HUES64 (cell line): ENCODE data around the gene MRPS21.
"Not testable (repeated sequence)": the region's sequence is repeated elsewhere in the genome, so short reads cannot be mapped to it uniquely, and the experiment has no call there.

ENCODE experiments used
- H3K27ac ChIP-seq: 2 replicates; pipeline ENCODE4 v1.7.0; 2013; ENCODE audit warnings: low read depth, low read length, inconsistent platforms
- H3K27me3 ChIP-seq: 2 replicates; pipeline ENCODE4 v1.6.1; 2013; ENCODE audit warnings: mild to moderate bottlenecking, low read length; ENCODE audit not compliant: insufficient read depth
- H3K36me3 ChIP-seq: 2 replicates; pipeline ENCODE4 v1.6.1; 2013; ENCODE audit warnings: mild to moderate bottlenecking, low read length; ENCODE audit not compliant: insufficient read depth
- H3K4me1 ChIP-seq: 2 replicates; pipeline ENCODE4 v1.6.1; 2013; ENCODE audit warnings: mild to moderate bottlenecking, low read length, moderate library complexity; ENCODE audit not compliant: insufficient read depth
- H3K4me3 ChIP-seq: 2 replicates; pipeline ENCODE4 v1.5.1; 2013; ENCODE audit warnings: mild to moderate bottlenecking, low read length, moderate library complexity
- H3K9ac ChIP-seq: 2 replicates; pipeline ENCODE4 v1.6.1; 2013; ENCODE audit warnings: mild to moderate bottlenecking, low read depth, low read length
- H3K9me3 ChIP-seq: 2 replicates; pipeline ENCODE4 v1.6.1; 2013; ENCODE audit warnings: low read depth, low read length; ENCODE audit not compliant: insufficient read depth
- WGBS: fragments of 150-250, 120-280 bp; methylation state at CpG from one replicate; pipeline ENCODE4 v1.1.7; 2013; ENCODE audit warnings: missing lambda C conversion rate; 5-methylcytosine and 5-hydroxymethylcytosine counted together

MRPS21 gene

GRCh38 chr1:150282558-150282958 is 11.1 kb upstream of the MRPS21 start:
- WGBS = 10% methylated on average over 21 of the region's 21 CpGs
- H3K27ac ChIP-seq = no peak overlapping the region; the same call in 1 of the 2 replicates

GRCh38 chr1:150283260-150283659 is 10.4 kb upstream of the MRPS21 start:
- Histone ChIP-seq H3K4me3 (peak overlapping the region; percentile 62), H3K9ac (peak overlapping the region; percentile 45; the same call in 1 of the 2 replicates), H3K36me3 (peaks cover 25% of the 10 kb centered on the region), H3K9me3 (no peaks in the 10 kb centered on the region), H3K27ac (no peak overlapping the region), H3K4me1 (peaks cover 8% of the 10 kb centered on the region; the same call in 1 of the 2 replicates), H3K27me3 (peaks cover 13% of the 10 kb centered on the region)
- 90% methylated on average over 12 of the region's 12 CpGs for WGBS

More at GRCh38 chr1:150282558-150282958, 11.1 kb upstream of the MRPS21 start:
- peaks cover 13% of the 10 kb centered on the region for H3K27me3 ChIP-seq
- no peaks in the 10 kb centered on the region for H3K9me3 ChIP-seq
- H3K4me3 ChIP-seq = peak overlapping the region; percentile 62
- H3K4me1 ChIP-seq = peaks cover 8% of the 10 kb centered on the region; the same call in 1 of the 2 replicates
- H3K9ac ChIP-seq = peak overlapping the region; percentile 45
- H3K36me3 ChIP-seq = peaks cover 24% of the 10 kb centered on the region

GRCh38 chr1:150288382-150288781 is 5.3 kb upstream of the MRPS21 start:
- 91% methylated on average over 1 of the region's 1 CpG for WGBS
- no peak overlapping the region for H3K9ac ChIP-seq
- H3K36me3 ChIP-seq = peaks cover 25% of the 10 kb centered on the region
- no peak overlapping the region for H3K4me3 ChIP-seq
- H3K27ac ChIP-seq = no peak overlapping the region
- peaks cover 3% of the 10 kb centered on the region for H3K27me3 ChIP-seq
- no peaks in the 10 kb centered on the region for H3K9me3 ChIP-seq
- peaks cover 5% of the 10 kb centered on the region; the same call in 1 of the 2 replicates for H3K4me1 ChIP-seq

- no peak overlapping the region for H3K4me3 ChIP-seq
These were observed 4.8 kb upstream of the MRPS21 start for GRCh38 chr1:150288822-150289221.

GRCh38 chr1:150295476-150295875 is 1.8 kb downstream of the MRPS21 start:
- H3K9ac ChIP-seq = no peak overlapping the region
- H3K27me3 ChIP-seq = no peaks in the 10 kb centered on the region
- H3K36me3 ChIP-seq = peaks cover 49% of the 10 kb centered on the region
- peaks cover 6% of the 10 kb centered on the region; the same call in 1 of the 2 replicates for H3K4me1 ChIP-seq
- no peak overlapping the region for H3K27ac ChIP-seq
- H3K4me3 ChIP-seq = peak overlapping the region; percentile 14; the same call in 1 of the 2 replicates
- H3K9me3 ChIP-seq = no peaks in the 10 kb centered on the region
- over 99% methylated on average over 2 of the region's 2 CpGs for WGBS

More at GRCh38 chr1:150288822-150289221, 4.8 kb upstream of the MRPS21 start:
- Histone ChIP-seq H3K9me3 (no peaks in the 10 kb centered on the region), H3K36me3 (peaks cover 25% of the 10 kb centered on the region), H3K4me1 (peaks cover 6% of the 10 kb centered on the region; the same call in 1 of the 2 replicates), H3K9ac (no peak overlapping the region), H3K27ac (no peak overlapping the region), H3K27me3 (no peaks in the 10 kb centered on the region)
- WGBS = 92% methylated on average over 4 of the region's 4 CpGs

GRCh38 chr1:150299716-150300115 is 6.1 kb downstream of the MRPS21 start:
- H3K4me3 ChIP-seq = no peak overlapping the region
- H3K9ac ChIP-seq = no peak overlapping the region
- 95% methylated on average over 3 of the region's 3 CpGs for WGBS
- peaks cover 19% of the 10 kb centered on the region for H3K4me1 ChIP-seq
- peaks cover 83% of the 10 kb centered on the region for H3K36me3 ChIP-seq
- no peak overlapping the region for H3K27ac ChIP-seq
- H3K9me3 ChIP-seq = no peaks in the 10 kb centered on the region
- no peaks in the 10 kb centered on the region for H3K27me3 ChIP-seq

- 66% methylated on average over 6 of the region's 6 CpGs for WGBS
- peak overlapping the region; percentile 28 for H3K4me3 ChIP-seq
- no peaks in the 10 kb centered on the region for H3K27me3 ChIP-seq
- no peaks in the 10 kb centered on the region for H3K9me3 ChIP-seq
- H3K27ac ChIP-seq = peak overlapping the region; percentile 96
- H3K9ac ChIP-seq = peak overlapping the region; percentile 58
- peaks cover 83% of the 10 kb centered on the region for H3K36me3 ChIP-seq
- H3K4me1 ChIP-seq = peaks cover 19% of the 10 kb centered on the region
These were observed 8.7 kb downstream of the MRPS21 start for GRCh38 chr1:150302338-150302737.

GRCh38 chr1:150302902-150303301 is 9.2 kb downstream of the MRPS21 start:
- Histone ChIP-seq H3K4me1 (peaks cover 19% of the 10 kb centered on the region), H3K4me3 (peak overlapping the region; percentile 28), H3K36me3 (peaks cover 83% of the 10 kb centered on the region), H3K27ac (peak overlapping the region; percentile 96), H3K9me3 (no peaks in the 10 kb centered on the region), H3K27me3 (no peaks in the 10 kb centered on the region), H3K9ac (peak overlapping the region; percentile 58)
- WGBS = 54% methylated on average over 2 of the region's 2 CpGs

- H3K4me1 ChIP-seq, H3K27ac ChIP-seq, H3K9ac ChIP-seq, H3K4me3 ChIP-seq, H3K27me3 ChIP-seq, H3K9me3 ChIP-seq: not testable (repeated sequence)
- WGBS = 95% methylated on average over 8 of the region's 9 CpGs
- H3K36me3 ChIP-seq = peaks cover 48% of the 10 kb centered on the region
These were observed 14.9 kb downstream of the MRPS21 start for GRCh38 chr1:150308585-150308984.

- Histone ChIP-seq H3K27me3 (no peaks in the 10 kb centered on the region), H3K27ac (no peak overlapping the region), H3K36me3 (peaks cover 37% of the 10 kb centered on the region), H3K4me3 (no peak overlapping the region), H3K9ac (no peak overlapping the region), H3K4me1 (no peaks in the 10 kb centered on the region), H3K9me3 (no peaks in the 10 kb centered on the region)
- WGBS = 91% methylated on average over 10 of the region's 10 CpGs
These were observed 16.3 kb downstream of the MRPS21 start for GRCh38 chr1:150309758-150310508.

- Histone ChIP-seq H3K36me3 (peaks cover 20% of the 10 kb centered on the region), H3K27me3 (no peaks in the 10 kb centered on the region), H3K9ac (no peak overlapping the region), H3K4me1 (no peaks in the 10 kb centered on the region), H3K9me3 (no peaks in the 10 kb centered on the region), H3K4me3 (no peak overlapping the region), H3K27ac (no peak overlapping the region)
- WGBS = 94% methylated on average over 2 of the region's 2 CpGs
These were observed 18.1 kb downstream of the MRPS21 start for GRCh38 chr1:150311762-150312161.
